SK-N-MC (cell line): ENCODE results near the gene FOXC2.

Source experiments
- DNase-seq: peaks from one replicate; pipeline ENCODE4 v3.0.0-alpha.2; 2011; ENCODE audit warnings: low read depth, low spot score
- H3K27ac ChIP-seq: fragments of 200-600 bp; sonication (generic); 2 replicates; pipeline ENCODE4 v1.5.1; 2016; ENCODE audit warnings: mixed run types
- H3K36me3 ChIP-seq: fragments of 200-600 bp; sonication (generic); 2 replicates; pipeline ENCODE4 v1.6.1; 2017; ENCODE audit warnings: antibody characterized with exemption, low read length, mixed read lengths; ENCODE audit not compliant: insufficient read depth
- H3K4me3 ChIP-seq: fragments of 200-600 bp; sonication (generic); 2 replicates; pipeline ENCODE4 v1.5.1; 2016
- H3K9ac ChIP-seq: fragments of 200-600 bp; sonication (generic); 2 replicates; pipeline ENCODE4 v1.8.0; 2017; ENCODE audit warnings: mixed run types, mixed read lengths; ENCODE audit not compliant: insufficient read length
- H3K9me3 ChIP-seq: fragments of 200-600 bp; sonication (generic); 2 replicates; pipeline ENCODE4 v1.6.1; 2017; ENCODE audit warnings: low read depth, mild to moderate bottlenecking, antibody characterized with exemption, low read length, moderate library complexity, mixed read lengths
- EZH2 ChIP-seq: fragments of 200-600 bp; sonication (generic); IDR thresholded peaks from one replicate; pipeline ENCODE4 v1.6.1; 2017; ENCODE audit warnings: antibody characterized with exemption
- FOXP2 ChIP-seq: optimal IDR thresholded peaks from 2 replicates; pipeline ENCODE3; 2011; ENCODE audit warnings: mild to moderate bottlenecking, moderate library complexity; ENCODE audit not compliant: insufficient read depth; ENCODE audit errors: extremely low read length, control extremely low read depth
- POLR2AphosphoS5 ChIP-seq: IDR thresholded peaks from 2 replicates; pipeline ENCODE4 v1.6.1; 2012; ENCODE audit warnings: mild to moderate bottlenecking, low read depth, low read length, borderline replicate concordance

Gene FOXC2

DNA sequence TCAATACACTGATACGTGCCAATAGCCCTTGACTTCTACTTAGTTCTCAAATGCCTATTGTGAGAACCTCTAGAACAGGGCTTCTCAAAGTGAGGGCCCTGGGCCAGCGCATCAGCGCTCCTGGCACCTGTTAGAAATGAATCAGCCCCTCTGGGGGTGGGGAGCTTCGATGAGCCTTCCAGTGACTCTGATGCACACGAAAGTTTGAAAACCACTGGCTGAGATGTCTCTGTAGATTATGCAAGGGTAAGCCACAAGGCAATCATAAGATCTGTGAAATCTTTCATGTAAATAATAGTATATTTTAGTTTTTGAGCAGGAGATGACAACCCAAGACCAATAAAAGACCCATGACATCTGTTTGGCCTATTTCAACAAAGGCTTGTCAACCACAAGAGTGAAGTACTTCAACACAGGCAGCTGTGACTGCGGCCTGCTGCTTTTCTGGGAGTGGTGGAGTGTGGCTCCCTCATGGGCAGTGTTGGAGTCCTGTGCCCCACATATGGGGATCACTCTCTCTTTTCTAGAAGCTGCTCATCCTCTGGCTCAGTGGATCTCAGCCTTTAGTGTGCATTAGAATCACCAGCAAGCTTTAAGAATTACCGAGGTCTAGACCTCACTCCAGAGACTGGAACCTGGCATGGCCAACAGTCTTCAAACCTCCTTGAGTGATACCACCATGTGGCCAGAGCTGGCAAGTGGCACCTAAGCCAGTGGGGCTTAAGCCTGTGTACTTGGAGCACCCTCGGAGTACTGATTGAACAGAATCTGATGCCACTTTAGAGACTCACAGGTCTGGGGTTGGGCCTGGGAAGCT, 17.3 kb upstream of the FOXC2 start:
- H3K36me3 ChIP-seq = no peaks in the 10 kb centered on the region
- no peak for TF ChIP-seq FOXP2
- no peak for TF ChIP-seq POLR2AphosphoS5
- no peak for TF ChIP-seq EZH2
- DNase-seq = no peak

GRCh38 chr16:86549893-86550190, 16.8 kb upstream of the FOXC2 start:
- H3K9ac ChIP-seq = no peak overlapping the region
- H3K36me3 ChIP-seq = no peaks in the 10 kb centered on the region
- TF ChIP-seq EZH2 = no peak
- no peak for TF ChIP-seq POLR2AphosphoS5
- no peak for TF ChIP-seq FOXP2

More for the DNA sequence above, 17.3 kb upstream of the FOXC2 start:
- Histone ChIP-seq H3K4me3 (no peak overlapping the region), H3K9ac (no peak overlapping the region), H3K27ac (no peak overlapping the region), H3K9me3 (no peaks in the 10 kb centered on the region)

GRCh38 chr16:86550281-86550680, 16.3 kb upstream of the FOXC2 start:
- H3K9ac ChIP-seq = no peak overlapping the region
- no peak for DNase-seq
- H3K4me3 ChIP-seq = no peak overlapping the region
- H3K9me3 ChIP-seq = no peaks in the 10 kb centered on the region
- no peak for TF ChIP-seq EZH2
- TF ChIP-seq FOXP2 = no peak
- TF ChIP-seq POLR2AphosphoS5 = no peak
- H3K36me3 ChIP-seq = no peaks in the 10 kb centered on the region
- no peak overlapping the region for H3K27ac ChIP-seq

More at GRCh38 chr16:86549893-86550190, 16.8 kb upstream of the FOXC2 start:
- Histone ChIP-seq H3K27ac (no peak overlapping the region), H3K9me3 (no peaks in the 10 kb centered on the region), H3K4me3 (no peak overlapping the region)
- no peak for DNase-seq

GRCh38 chr16:86553356-86553755, 13.3 kb upstream of the FOXC2 start:
- TF ChIP-seq FOXP2 (no peak), EZH2 (no peak), POLR2AphosphoS5 (no peak)
- Histone ChIP-seq H3K27ac (no peak overlapping the region), H3K9me3 (no peaks in the 10 kb centered on the region), H3K9ac (no peak overlapping the region), H3K36me3 (no peaks in the 10 kb centered on the region), H3K4me3 (no peak overlapping the region)
- DNase-seq = no peak

- Histone ChIP-seq H3K9ac (peak overlapping the region; percentile 89), H3K9me3 (no peaks in the 10 kb centered on the region), H3K36me3 (no peaks in the 10 kb centered on the region), H3K4me3 (peak overlapping the region; percentile 81), H3K27ac (peak overlapping the region; percentile 46; the same call in 1 of the 2 replicates)
- DNase-seq = no peak
- no peak for TF ChIP-seq FOXP2
- TF ChIP-seq EZH2 = no peak
- no peak for TF ChIP-seq POLR2AphosphoS5
These were observed 12.1 kb upstream of the FOXC2 start for GRCh38 chr16:86554599-86554916.

- H3K4me3 ChIP-seq = peak within 1 kb of the TSS; percentile 81
- no peak for TF ChIP-seq EZH2
- peak; percentile 81 for TF ChIP-seq POLR2AphosphoS5
- peak within 1 kb of the TSS; percentile 46; the same call in 1 of the 2 replicates for H3K27ac ChIP-seq
These were observed 11.5 kb upstream of the FOXC2 start, which contains the start of gene MTHFSD for GRCh38 chr16:86554917-86555703. Gene MTHFSD, minus strand, starts transcription at chr16:86555235. Its CDS starts 51 bp downstream, at chr16:86555184.

GRCh38 chr16:86555704-86556075, 10.9 kb upstream of the FOXC2 start:
- H3K9ac ChIP-seq = peak overlapping the region; percentile 23
- no peak for DNase-seq
- no peaks in the 10 kb centered on the region for H3K9me3 ChIP-seq
- peak overlapping the region; percentile 81 for H3K4me3 ChIP-seq
- H3K27ac ChIP-seq = no peak overlapping the region
- TF ChIP-seq POLR2AphosphoS5 = no peak
- no peak for TF ChIP-seq EZH2
- no peak for TF ChIP-seq FOXP2
- no peaks in the 10 kb centered on the region for H3K36me3 ChIP-seq

More at GRCh38 chr16:86554917-86555703, 11.5 kb upstream of the FOXC2 start, which contains the start of gene MTHFSD:
- peak within 1 kb of the TSS; percentile 89 for H3K9ac ChIP-seq
- no peaks in the 10 kb centered on the region for H3K9me3 ChIP-seq
- H3K36me3 ChIP-seq = no peaks in the 10 kb centered on the region
- no peak for DNase-seq

DNA sequence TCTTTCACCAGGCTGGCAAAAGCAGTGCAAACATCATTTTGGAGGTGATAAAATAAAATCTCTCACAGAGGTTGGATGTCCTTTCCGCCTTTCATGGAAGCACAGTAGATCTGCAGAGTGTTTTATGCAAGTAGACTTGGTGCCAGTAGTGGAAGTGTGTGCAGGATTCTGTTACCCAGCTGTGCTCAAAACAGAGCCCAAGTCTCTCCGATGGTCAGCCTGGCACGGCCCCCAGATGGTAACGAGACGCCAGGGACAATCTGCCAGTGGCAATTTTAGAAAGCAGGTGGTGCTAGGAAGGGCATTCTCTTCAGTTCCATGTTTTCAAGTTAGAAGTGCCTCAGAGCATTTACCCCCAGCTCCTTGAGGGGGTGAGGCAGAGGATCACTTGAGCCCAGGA, 10.1 kb upstream of the FOXC2 start:
- Histone ChIP-seq H3K9me3 (no peaks in the 10 kb centered on the region), H3K27ac (no peak overlapping the region), H3K4me3 (no peak overlapping the region), H3K9ac (no peak overlapping the region), H3K36me3 (no peaks in the 10 kb centered on the region)
- TF ChIP-seq POLR2AphosphoS5 (no peak), FOXP2 (no peak), EZH2 (no peak)
- no peak for DNase-seq
